K562 (cell line): ENCODE data around the gene APOBEC3C. TPM values are rescaled to one million over a fixed set of nuclear protein-coding genes. Genes with fewer than 3 reads are reported as not detected.

Experiments used
- AFF1 ChIP-seq, 2 experiments: fragments of 450-650 bp; IDR thresholded peaks; 2 replicates each; pipeline ENCODE4 v1.6.1; 2018; ENCODE audit warnings: mild to moderate bottlenecking in 2 of 2, low read depth in 1 of 2; ENCODE audit not compliant: partially characterized antibody in 2 of 2
- ARID1B ChIP-seq: fragments of 450-650 bp; IDR thresholded peaks from 2 replicates; pipeline ENCODE4 v1.6.1; 2016; ENCODE audit warnings: antibody characterized with exemption, mild to moderate bottlenecking, inconsistent platforms
- CBFA2T2 ChIP-seq: fragments of 450-650 bp; conservative IDR thresholded peaks from 2 replicates; pipeline ENCODE4 v1.6.1; 2017; ENCODE audit warnings: mild to moderate bottlenecking
- CREB1 ChIP-seq, 2 experiments: sonication (generic) in 1 of 2; formaldehyde crosslinking in 1 of 2; IDR thresholded peaks; 2 replicates each; pipeline versions ENCODE4 v1.6.1 to v1.8.0; 2012 to 2022; ENCODE audit warnings: inconsistent platforms in 1 of 2, mild to moderate bottlenecking in 1 of 2, missing genetic modification reagents in 1 of 2, moderate library complexity in 1 of 2
- GTF2A2 ChIP-seq: IDR thresholded peaks from 2 replicates; pipeline ENCODE4 v1.6.1; 2016; ENCODE audit warnings: mild to moderate bottlenecking, missing genetic modification characterization, missing compliant biosample characterization
- KLF16 ChIP-seq: IDR thresholded peaks from 2 replicates; pipeline ENCODE4 v1.6.1; 2016; ENCODE audit warnings: antibody characterized with exemption
- NCOR1 ChIP-seq: fragments of 450-650 bp; IDR thresholded peaks from 2 replicates; pipeline ENCODE4 v1.6.1; 2016; ENCODE audit warnings: mild to moderate bottlenecking, moderate library complexity
- PHF8 ChIP-seq: fragments of 200-600 bp; sonication (generic); IDR thresholded peaks from 2 replicates; pipeline ENCODE4 v1.6.1; 2012; ENCODE audit warnings: mixed run types, mild to moderate bottlenecking, inconsistent platforms, low read length, moderate library complexity, borderline replicate concordance
- RBFOX2 ChIP-seq: fragments of 200-400 bp; formaldehyde crosslinking; IDR thresholded peaks from 2 replicates; pipeline ENCODE4 v1.6.1; 2017; ENCODE audit warnings: low read depth, mild to moderate bottlenecking, low read length, moderate library complexity
- REST ChIP-seq, 2 experiments: fragments of 450-650 bp; formaldehyde crosslinking in 1 of 2; IDR thresholded peaks; 2 replicates each; pipeline versions ENCODE4 v1.4.0 to v1.6.1; 2014 to 2020; ENCODE audit warnings: mild to moderate bottlenecking in 2 of 2, borderline replicate concordance in 1 of 2, low read depth in 1 of 2
- SMAD4 ChIP-seq: fragments of 250-450 bp; sonication (Bioruptor Pico); conservative IDR thresholded peaks from 2 replicates; pipeline ENCODE4 v1.8.0; 2021; ENCODE audit warnings: inconsistent platforms, mild to moderate bottlenecking, moderate library complexity
- SMARCA4 ChIP-seq: fragments of 450-650 bp; IDR thresholded peaks from 2 replicates; pipeline ENCODE4 v1.6.1; 2016
- SREBF1 ChIP-seq: fragments of 150-350 bp; IDR thresholded peaks from 2 replicates; pipeline ENCODE4 v1.6.1; 2014; ENCODE audit warnings: antibody characterized with exemption, low read depth, low read length, borderline replicate concordance
- YY1 ChIP-seq, 3 experiments: IDR thresholded peaks; 2 replicates each; pipeline ENCODE4 v1.6.1; 2011; ENCODE audit warnings: low read length in 2 of 3, mild to moderate bottlenecking in 2 of 3, moderate library complexity in 2 of 3, borderline replicate concordance in 1 of 3, control low read depth in 1 of 3, low read depth in 1 of 3; ENCODE audit not compliant: insufficient read depth in 3 of 3, insufficient replicate concordance in 2 of 3, control insufficient read depth in 1 of 3, insufficient read length in 1 of 3; ENCODE audit errors: extremely low read depth in 1 of 3
- polyA plus RNA-seq, 8 experiments: library from polyadenylated mRNA; depleted of rRNA in 4 of 8; stranded (reverse) in 5 of 8; unstranded in 3 of 8; fragments of >200 nt; fragmentation: Nextera tagmentation in 2 of 8; fragmentation: Illumina TruSeq in 1 of 8; extraction: Ambion mirVana in 2 of 8; extraction: Trizol in 1 of 8; gene quantifications; 2 replicates each; pipeline versions ENCODE4 v1.2.1 to v1.2.3, GENCODE V29; 2011 to 2014; ENCODE audit warnings: inconsistent platforms in 1 of 8, missing spikeins in 1 of 8
- total RNA-seq, 7 experiments: library from RNA; depleted of rRNA in 6 of 7; stranded (reverse); fragments of >200 nt in 6 of 7; fragmentation: Illumina TruSeq in 2 of 7; extraction: Trizol in 2 of 7; gene quantifications; 2 replicates each; pipeline versions ENCODE4 v1.2.1 to v1.2.3, GENCODE V29; 2011 to 2021; ENCODE audit warnings: low replicate concordance in 1 of 7

Gene APOBEC3C
- total and polyA plus RNA-seq, 9 of the 15 experiments (the other 6 are each of a cell fraction or from before 2014, with no cell fraction given): 12.4 to 285 (median 55.5) TPM

- TF ChIP-seq REST (IDR thresholded peaks at IDR 0.05; ENCODE audit: borderline replicate concordance): peak; percentile 58; the same call in 1 of the 2 replicates
- TF ChIP-seq REST (CRISPR knock-in tag; IDR thresholded peaks at IDR 0.05; ENCODE audit: low read depth): no peak
- 0 out of 2 replicates have a peak, but pooled peaks have one; percentile 41 for TF ChIP-seq SMAD4
- peak; percentile 85 for TF ChIP-seq ARID1B
- peak; percentile 72 for TF ChIP-seq CBFA2T2
- TF ChIP-seq KLF16: peak; percentile 75
- peak; percentile 67 for TF ChIP-seq SMARCA4
- TF ChIP-seq SREBF1: no peak
- peak; percentile 69 for TF ChIP-seq RBFOX2
- TF ChIP-seq CREB1 (IDR thresholded peaks at IDR 0.05): 0 out of 2 replicates have a peak, but pooled peaks have one; percentile 20
- TF ChIP-seq CREB1 (CRISPR knock-in tag; IDR thresholded peaks at IDR 0.05): no peak
- peak; percentile 68; the same call in 1 of the 2 replicates for TF ChIP-seq PHF8
- peak in 2 of 3 experiments; percentile 70 to 76 for TF ChIP-seq YY1 (IDR thresholded peaks at IDR 0.05; ENCODE audit: borderline replicate concordance in 1 of 3, control insufficient read depth in 1 of 3, extremely low read depth in 1 of 3, insufficient read depth in 3 of 3, insufficient read length in 1 of 3, insufficient replicate concordance in 2 of 3, low read depth in 1 of 3, low read length in 2 of 3)
- peak in 1 of 2 experiments; percentile 72 for TF ChIP-seq AFF1 (IDR thresholded peaks at IDR 0.05; ENCODE audit: low read depth in 1 of 2, partially characterized antibody in 2 of 2)
- TF ChIP-seq NCOR1: peak; percentile 73
- no peak for TF ChIP-seq GTF2A2 (tag)
These were observed at the start of gene APOBEC3C (continued) for GRCh38 chr22:39013942-39014722.
